ENCODE data around the gene CATSPERD. TPM values are rescaled to one million over a fixed set of nuclear protein-coding genes. Genes with fewer than 3 reads are reported as not detected.
A peak's percentile ranks its signal among the peaks of the same experiment; 100 is the strongest.

The CATSPERD gene
- polyA plus RNA-seq, 1 donor (not counting 4 experiments of a cell fraction or from before 2014, with no cell fraction given), result not detected

GRCh38 chr19:5788422-5788821, 68.0 kb downstream of the CATSPERD start:
- Histone ChIP-seq H2AFZ (ENCODE audit: control insufficient read depth, low read length) (no peak overlapping the region), H3K4me2 (ENCODE audit: control insufficient read depth, extremely low read depth, insufficient read depth, low read depth, low read length) (no peak overlapping the region), H3K36me3 (ENCODE audit: control insufficient read depth in 2 of 2, extremely low read depth in 1 of 2, insufficient read depth in 2 of 2, low read length in 2 of 2) (peaks cover 24 to 48% of the 10 kb centered on the region in 2 experiments), H3K9me1 (ENCODE audit: control insufficient read depth, extremely low read depth, insufficient read depth, low read length) (no peaks in the 10 kb centered on the region), H3K27ac (ENCODE audit: control insufficient read depth, insufficient read depth, low read length) (no peak overlapping the region), H3K27me3 (ENCODE audit: control insufficient read depth, extremely low read depth, insufficient read depth, low read length) (no peaks in the 10 kb centered on the region), H3K79me2 (ENCODE audit: control insufficient read depth, insufficient read depth, low read length) (peaks cover 7% of the 10 kb centered on the region), H3K9me3 (ENCODE audit: control insufficient read depth, low read depth, low read length) (no peaks in the 10 kb centered on the region), H4K20me1 (ENCODE audit: control insufficient read depth, extremely low read depth, insufficient read depth, low read length) (no peaks in the 10 kb centered on the region), H3K9ac (ENCODE audit: control insufficient read depth, extremely low read depth, insufficient read depth, low read length) (no peak overlapping the region), H3K4me3 (ENCODE audit: control insufficient read depth in 2 of 3, extremely low read depth in 1 of 3, insufficient read depth in 2 of 3, low read depth in 1 of 3, low read length in 3 of 3) (no peak overlapping the region), H3K4me1 (ENCODE audit: control insufficient read depth, extremely low read depth, insufficient read depth, low read length) (peaks cover 12% of the 10 kb centered on the region)
- no peak for FAIRE-seq
- no peak for TF ChIP-seq EZH2 (IDR thresholded peaks at IDR 0.05; ENCODE audit: low read length)
- TF ChIP-seq CTCF (optimal IDR thresholded peaks at IDR 0.05 in 1 of 3, IDR thresholded peaks at IDR 0.05 in 1 of 3, conservative IDR thresholded peaks at IDR 0.05 in 1 of 3; ENCODE audit: extremely low read depth in 1 of 3, insufficient read depth in 2 of 3, low read length in 3 of 3), result no peak
- dilution Hi-C loops (cut with MboI; ENCODE audit: extremely low pct_ligation_motif_present, low sequenced_read_pairs), result no loop called here
- no peak for DNase-seq (ENCODE audit: low read depth, low spot score)

GRCh38 chr19:5789351-5789761, 68.9 kb downstream of the CATSPERD start:
- no peak for FAIRE-seq
- H3K4me2 ChIP-seq (ENCODE audit: control insufficient read depth, extremely low read depth, insufficient read depth, low read depth, low read length), result peak overlapping the region; percentile 92

More at GRCh38 chr19:5789351-5789761, 68.9 kb downstream of the CATSPERD start:
- no peaks in the 10 kb centered on the region for H3K9me1 ChIP-seq (ENCODE audit: control insufficient read depth, extremely low read depth, insufficient read depth, low read length)
- DNase-seq (ENCODE audit: low read depth, low spot score), result no peak
- dilution Hi-C loops (cut with MboI; ENCODE audit: extremely low pct_ligation_motif_present, low sequenced_read_pairs), result no loop called here
- peaks cover 7% of the 10 kb centered on the region for H3K79me2 ChIP-seq (ENCODE audit: control insufficient read depth, insufficient read depth, low read length)
- H4K20me1 ChIP-seq (ENCODE audit: control insufficient read depth, extremely low read depth, insufficient read depth, low read length), result no peaks in the 10 kb centered on the region
- H3K27me3 ChIP-seq (ENCODE audit: control insufficient read depth, extremely low read depth, insufficient read depth, low read length), result no peaks in the 10 kb centered on the region
- peaks cover 21 to 47% of the 10 kb centered on the region in 2 experiments for H3K36me3 ChIP-seq (ENCODE audit: control insufficient read depth in 2 of 2, extremely low read depth in 1 of 2, insufficient read depth in 2 of 2, low read length in 2 of 2)
- H3K9me3 ChIP-seq (ENCODE audit: control insufficient read depth, low read depth, low read length), result no peaks in the 10 kb centered on the region
- no peak for TF ChIP-seq CTCF (optimal IDR thresholded peaks at IDR 0.05 in 1 of 3, IDR thresholded peaks at IDR 0.05 in 1 of 3, conservative IDR thresholded peaks at IDR 0.05 in 1 of 3; ENCODE audit: extremely low read depth in 1 of 3, insufficient read depth in 2 of 3, low read length in 3 of 3)
- no peak for TF ChIP-seq EZH2 (IDR thresholded peaks at IDR 0.05; ENCODE audit: low read length)
- peak overlapping the region; percentile 96 for H3K9ac ChIP-seq (ENCODE audit: control insufficient read depth, extremely low read depth, insufficient read depth, low read length)
- peaks cover 12% of the 10 kb centered on the region for H3K4me1 ChIP-seq (ENCODE audit: control insufficient read depth, extremely low read depth, insufficient read depth, low read length)
- no peak overlapping the region for H2AFZ ChIP-seq (ENCODE audit: control insufficient read depth, low read length)
- peak overlapping the region; percentile 72 to 82 (median 75) for H3K4me3 ChIP-seq (ENCODE audit: control insufficient read depth in 2 of 3, extremely low read depth in 1 of 3, insufficient read depth in 2 of 3, low read depth in 1 of 3, low read length in 3 of 3)
- H3K27ac ChIP-seq (ENCODE audit: control insufficient read depth, insufficient read depth, low read length), result peak overlapping the region; percentile 97
